ENCODE measurements around the gene CBR4.

The CBR4 gene

GRCh38 chr4:169010125-169011023 lies at the start of gene CBR4:
Gene CBR4, minus strand, starts transcription at chr4:169010255. Its CDS starts 166 bp downstream, at chr4:169010089.
- peak; percentile 69 to 99 (median 98) for DNase-seq

- DNase-seq: peak in 22 of 58 donors; percentile 4 to 53 (median 18)
These were observed 49.5 kb upstream of the CBR4 start for GRCh38 chr4:169059306-169060211.

DNA sequence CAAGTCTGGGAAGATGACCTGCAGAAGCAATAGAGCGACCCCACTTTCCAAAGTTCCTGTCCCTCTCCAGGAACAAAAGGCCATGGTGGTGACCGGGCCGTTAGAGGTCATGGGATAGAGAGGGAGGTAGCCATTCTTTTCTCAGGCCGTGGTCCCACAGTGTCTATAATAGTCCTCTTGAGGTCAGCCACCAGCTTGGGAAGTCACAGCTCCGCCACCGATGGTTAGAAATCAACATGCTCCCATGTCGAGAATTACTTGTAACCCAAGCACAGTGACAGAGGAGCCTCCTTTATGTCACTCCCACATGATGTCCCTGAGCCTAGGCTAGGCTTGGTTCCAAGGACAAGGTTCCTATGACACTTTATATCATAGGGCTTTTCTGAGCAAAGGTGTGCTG lies 48.3 kb upstream of the CBR4 start:
- no peak for DNase-seq

GRCh38 chr4:169054879-169055278 lies 44.8 kb upstream of the CBR4 start:
- no peak for DNase-seq

- DNase-seq: no peak
These were observed 42.5 kb upstream of the CBR4 start for GRCh38 chr4:169052594-169052945.

- DNase-seq: no peak
These were observed 41.9 kb upstream of the CBR4 start for GRCh38 chr4:169051761-169052593.

GRCh38 chr4:169050881-169051760 lies 41.1 kb upstream of the CBR4 start:
- no peak for DNase-seq

- no peak for DNase-seq
These were observed 40.2 kb upstream of the CBR4 start for GRCh38 chr4:169050284-169050683.

DNA sequence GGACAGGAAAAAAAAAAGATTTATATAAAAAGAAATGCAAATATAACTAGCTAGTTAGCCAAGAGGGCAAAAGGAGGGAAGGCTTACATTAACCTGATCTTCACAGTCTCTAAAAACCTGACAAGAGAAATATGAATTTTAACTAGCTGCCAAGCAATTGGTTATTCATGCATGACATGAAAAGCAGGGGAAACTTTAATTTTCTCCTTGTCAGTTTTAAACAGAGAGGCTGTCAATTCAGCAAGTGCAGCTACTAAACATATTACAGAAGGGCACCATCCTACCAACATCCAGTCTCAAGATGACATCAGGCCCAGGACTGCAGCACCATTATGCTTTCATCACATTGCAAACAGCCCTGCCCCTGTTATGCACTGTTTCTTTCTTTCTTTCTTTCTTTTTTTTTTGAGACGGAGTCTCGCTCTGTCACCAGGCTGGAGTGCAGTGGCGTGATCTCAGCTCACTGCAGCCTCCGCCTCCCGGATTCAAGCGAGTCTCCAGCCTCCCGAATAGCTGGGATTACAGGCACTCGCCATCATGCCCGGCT lies 38.9 kb upstream of the CBR4 start:
- DNase-seq: no peak

DNA sequence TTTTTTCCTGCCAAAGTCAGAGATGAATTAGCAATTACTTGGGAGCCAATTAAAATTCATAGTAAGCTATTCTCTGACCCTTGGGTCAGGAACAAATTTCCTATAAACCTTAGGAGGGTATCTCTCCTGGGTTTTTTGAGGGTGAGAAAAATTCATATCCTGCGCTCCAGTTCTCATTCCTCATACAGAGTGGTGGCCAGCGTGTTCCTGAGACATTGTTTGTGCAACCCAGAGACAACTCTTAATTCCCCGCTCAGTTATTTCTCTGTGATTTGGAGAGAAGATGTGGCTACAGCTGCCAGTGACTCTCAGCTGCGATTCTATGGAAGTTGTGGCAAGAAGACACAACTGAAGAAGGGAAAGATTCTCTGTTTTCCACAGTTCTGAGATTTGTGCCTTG lies 37.9 kb upstream of the CBR4 start:
- no peak for DNase-seq

DNA sequence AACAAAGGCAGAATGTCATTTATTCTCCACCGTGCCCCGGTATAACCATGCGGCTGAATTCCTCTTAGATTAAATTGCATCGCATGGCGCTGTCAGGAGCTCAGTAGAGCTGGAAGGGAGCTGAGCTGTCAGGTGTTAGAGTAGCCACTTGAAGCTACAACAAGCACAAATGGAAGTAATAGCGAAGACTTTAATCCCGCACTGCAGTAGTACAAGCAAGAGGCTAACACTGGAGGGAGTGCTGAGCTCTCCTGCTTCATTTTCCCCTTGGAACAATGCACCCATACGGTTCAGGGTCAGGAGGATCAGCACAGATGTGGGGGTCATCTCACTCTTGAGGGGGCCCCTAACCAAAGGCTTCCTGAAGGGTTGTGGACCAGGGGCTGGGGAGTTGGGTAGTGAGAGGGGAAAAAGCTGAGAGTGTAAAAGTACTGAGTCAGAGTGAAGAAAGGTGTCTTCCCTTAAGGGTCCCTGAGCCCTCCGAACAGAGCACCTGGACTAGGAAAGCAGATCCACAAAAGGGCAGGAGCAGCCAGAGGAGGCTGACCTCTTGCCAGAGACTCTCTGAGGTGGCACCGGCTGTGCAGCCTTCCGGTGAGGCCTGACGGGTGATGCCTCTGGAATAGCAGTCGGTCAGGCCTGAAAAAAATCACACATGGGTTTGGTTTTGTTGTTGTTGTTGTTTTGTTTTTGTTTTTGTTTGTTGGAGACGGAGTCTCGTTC lies 36.0 kb upstream of the CBR4 start:
- DNase-seq: no peak

GRCh38 chr4:169044714-169045447 lies 34.8 kb upstream of the CBR4 start:
- no peak for DNase-seq

- no peak for DNase-seq
These were observed 32.6 kb upstream of the CBR4 start for GRCh38 chr4:169042608-169043007.

DNA sequence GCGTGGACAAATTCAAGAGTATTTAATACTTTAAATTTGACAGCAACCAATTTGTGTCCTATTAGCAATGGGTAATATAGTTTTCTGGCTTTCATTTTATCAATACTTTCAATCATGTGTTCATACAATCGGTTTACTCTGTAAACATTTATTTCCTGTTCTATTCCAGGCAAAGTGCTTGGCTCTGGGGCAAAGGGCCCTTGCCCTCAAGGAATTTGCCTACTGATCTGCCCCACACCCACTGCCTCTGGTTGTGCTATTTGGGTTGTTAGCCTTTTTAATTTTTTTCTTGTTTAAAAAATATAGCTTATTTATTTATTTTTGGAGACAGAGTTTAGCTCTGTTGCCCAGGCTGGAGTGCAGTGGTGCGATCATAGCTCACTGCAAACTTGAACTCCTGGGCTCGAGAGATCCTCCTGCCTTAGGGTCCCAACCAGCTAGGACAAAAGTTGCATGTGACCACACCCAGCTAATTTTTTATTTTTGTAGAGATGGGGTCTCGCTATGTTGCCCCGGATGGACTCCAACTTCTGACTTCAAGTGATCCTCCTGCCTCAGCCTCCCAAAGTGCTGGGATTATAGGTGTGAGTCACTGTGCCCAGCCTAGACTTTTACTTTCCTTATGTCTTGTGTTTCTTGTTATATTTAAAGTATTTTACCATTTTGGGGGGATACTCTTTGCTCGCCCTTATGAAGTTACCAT lies 30.7 kb upstream of the CBR4 start:
- DNase-seq: no peak

DNA sequence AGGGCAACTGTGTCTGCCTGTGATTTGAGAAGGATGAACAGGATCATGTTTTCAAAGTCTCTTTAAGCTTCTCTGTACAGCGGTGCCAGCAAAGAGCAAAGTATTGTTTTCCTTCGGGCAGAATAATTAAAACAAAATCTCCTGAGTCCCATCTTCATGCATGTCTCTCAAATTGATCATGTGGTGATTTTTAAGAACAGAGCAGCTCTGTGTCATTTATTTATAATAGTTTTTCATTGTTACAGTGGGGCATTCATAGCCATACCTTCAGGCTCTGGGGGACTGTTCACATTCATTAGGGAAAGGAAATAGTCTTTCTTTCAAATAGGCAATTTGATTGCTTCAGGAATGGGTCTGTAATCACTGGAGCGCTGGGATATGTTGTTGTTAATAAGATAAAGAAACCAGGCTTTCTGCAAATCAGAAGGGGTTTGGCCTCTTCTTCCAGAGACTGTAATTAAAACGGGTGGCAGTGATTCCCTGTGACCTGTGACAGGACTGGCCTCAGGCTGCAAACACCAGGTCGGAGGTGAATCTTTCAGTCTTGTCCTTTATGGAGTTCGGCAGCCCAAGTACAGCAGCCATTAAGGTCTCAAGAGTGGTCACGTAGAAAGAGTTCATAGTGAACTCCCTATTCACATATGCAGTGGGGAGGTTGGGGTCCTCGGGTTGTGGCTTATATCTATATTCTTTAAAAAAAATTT lies 29.3 kb upstream of the CBR4 start:
- no peak for DNase-seq

DNA sequence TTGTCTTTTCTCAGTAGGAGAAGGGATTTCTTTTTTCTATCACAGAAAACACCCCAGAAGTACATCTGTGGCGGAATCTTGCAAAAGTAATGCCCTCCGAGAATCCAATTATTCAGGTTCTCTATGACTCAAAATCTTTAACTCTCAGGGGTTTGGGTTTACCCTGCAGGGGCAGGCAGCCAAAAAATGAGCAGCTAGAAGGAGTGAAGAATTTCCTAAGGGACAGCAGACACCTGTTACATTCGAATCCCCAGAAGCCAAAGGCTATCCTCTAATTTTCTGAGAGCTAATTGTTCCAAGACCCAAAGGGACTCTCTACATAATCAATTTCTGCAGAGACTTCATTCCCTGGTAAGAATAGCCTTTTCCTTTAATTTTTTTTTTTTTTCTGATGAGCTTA lies 27.5 kb upstream of the CBR4 start:
- no peak for DNase-seq
